ENCODE measurements around the gene PHACTR1. TPM values are rescaled to one million over a fixed set of nuclear protein-coding genes. Genes with fewer than 3 reads are reported as not detected.

The PHACTR1 gene
- total RNA-seq, 1 experiment from 2014 or later, result 15.5 TPM

- no peak overlapping the region for H3K27ac Mint-ChIP-seq
- H3K4me3 Mint-ChIP-seq, result no peak overlapping the region
These were observed 222.7 kb downstream of the PHACTR1 start for GRCh38 chr6:12939314-12939713.

More at GRCh38 chr6:12939314-12939713, 222.7 kb downstream of the PHACTR1 start:
- ChIA-PET POLR2A (no interaction called here), CTCF (no interaction called here)
- Mint-ChIP-seq H3K27me3 (ENCODE audit: low read depth) (no peaks in the 10 kb centered on the region; the same call in 1 of the 2 replicates), H3K4me1 (peaks cover 5% of the 10 kb centered on the region), H3K9me3 (no peaks in the 10 kb centered on the region), H3K36me3 (no peaks in the 10 kb centered on the region)
- no peak for TF ChIP-seq USF1 (CRISPR knock-in tag; IDR thresholded peaks at IDR 0.05)
- no peak for TF ChIP-seq ZNF396 (CRISPR knock-in tag; IDR thresholded peaks at IDR 0.05; ENCODE audit: borderline replicate concordance)
- no peak for TF ChIP-seq ZNF425 (CRISPR knock-in tag; conservative IDR thresholded peaks at IDR 0.05)
- no peak for TF ChIP-seq JUN (CRISPR knock-in tag; IDR thresholded peaks at IDR 0.05)
- TF ChIP-seq KAT7 (CRISPR knock-in tag; IDR thresholded peaks at IDR 0.05; ENCODE audit: borderline replicate concordance), result no peak
- no peak for TF ChIP-seq PRRX2 (CRISPR knock-in tag; IDR thresholded peaks at IDR 0.05)
- no peak for TF ChIP-seq ZNF281 (CRISPR knock-in tag; IDR thresholded peaks at IDR 0.05)
- no peak for TF ChIP-seq ZBTB21 (CRISPR knock-in tag; IDR thresholded peaks at IDR 0.05; ENCODE audit: borderline replicate concordance)
- TF ChIP-seq FOXP1 (CRISPR knock-in tag; IDR thresholded peaks at IDR 0.05; ENCODE audit: borderline replicate concordance), result no peak
- no peak for TF ChIP-seq ZNF532 (CRISPR knock-in tag; IDR thresholded peaks at IDR 0.05; ENCODE audit: borderline replicate concordance)
- TF ChIP-seq TCF7 (CRISPR knock-in tag; IDR thresholded peaks at IDR 0.05; ENCODE audit: low read depth), result no peak
- no peak for DNase-seq (ENCODE audit: low spot score)
- ATAC-seq, result no peak

All from WTC11 (cell line).